Tibial nerve (tissue), 4 donors: ENCODE measurements around the gene PREX1.

Experiments
- CTCF ChIP-seq, 5 experiments: fragments of 200-600 bp in 3 of 5; fragments of 450-650 bp in 2 of 5; sonication (generic) in 3 of 5; IDR thresholded peaks; one replicate each; pipeline ENCODE4 v1.5.1; 2016 to 2019; ENCODE audit warnings: antibody characterized with exemption in 5 of 5, mild to moderate bottlenecking in 3 of 5, moderate library complexity in 2 of 5
- EP300 ChIP-seq, 2 donors: sonication (generic); formaldehyde crosslinking; IDR thresholded peaks; one replicate each; pipeline ENCODE4 v1.6.1; 2017; ENCODE audit warnings: antibody characterized with exemption in 2 of 2, mild to moderate bottlenecking in 1 of 2
- POLR2A ChIP-seq, 2 donors: fragments of 450-650 bp; IDR thresholded peaks; one replicate each; pipeline ENCODE4 v1.6.1; 2017; ENCODE audit warnings: antibody characterized with exemption in 2 of 2, mild to moderate bottlenecking in 2 of 2, moderate library complexity in 2 of 2

GRCh38 chr20:48877304-48877703 is 49.5 kb upstream of the PREX1 start:
- TF ChIP-seq CTCF (IDR thresholded peaks at IDR 0.05) (peak in 1 of 5 experiments; percentile 34), POLR2A (IDR thresholded peaks at IDR 0.05) (no peak), EP300 (IDR thresholded peaks at IDR 0.05) (peak in 1 of 2 donors; percentile 46)
